HCT116 (cell line): ENCODE results near the gene HPCAL4.

Experiments
- CTCF ChIP-seq, 3 experiments: fragments of 200-600 bp in 1 of 3; sonication (generic) in 1 of 3; IDR thresholded peaks in 2 of 3; conservative IDR thresholded peaks in 1 of 3; 2 replicates each; pipeline ENCODE4 v1.5.1; 2012 to 2017; ENCODE audit warnings: low read depth in 2 of 3, low read length in 2 of 3, antibody characterized with exemption in 1 of 3, borderline replicate concordance in 1 of 3, control low read depth in 1 of 3, mild to moderate bottlenecking in 1 of 3, mixed read lengths in 1 of 3, mixed run types in 1 of 3, moderate library complexity in 1 of 3; ENCODE audit not compliant: insufficient read depth in 1 of 3
- EZH2 ChIP-seq: fragments of 200-600 bp; sonication (generic); IDR thresholded peaks from 2 replicates; pipeline ENCODE4 v1.6.1; 2017; ENCODE audit warnings: antibody characterized with exemption, mixed run types
- JUND ChIP-seq: IDR thresholded peaks from 2 replicates; pipeline ENCODE4 v1.6.1; 2012
- YY1 ChIP-seq: IDR thresholded peaks from 2 replicates; pipeline ENCODE4 v1.6.1; 2011; ENCODE audit warnings: low read length, low read depth, moderate library complexity, mild to moderate bottlenecking; ENCODE audit not compliant: insufficient replicate concordance; ENCODE audit errors: extremely low read depth
- ZNF274 ChIP-seq: fragments of 200-500 bp; sonication (Bioruptor generic); IDR thresholded peaks from 2 replicates; pipeline ENCODE4 v1.6.1; 2014; ENCODE audit warnings: mild to moderate bottlenecking, low read depth, low read length, inconsistent platforms

DNA sequence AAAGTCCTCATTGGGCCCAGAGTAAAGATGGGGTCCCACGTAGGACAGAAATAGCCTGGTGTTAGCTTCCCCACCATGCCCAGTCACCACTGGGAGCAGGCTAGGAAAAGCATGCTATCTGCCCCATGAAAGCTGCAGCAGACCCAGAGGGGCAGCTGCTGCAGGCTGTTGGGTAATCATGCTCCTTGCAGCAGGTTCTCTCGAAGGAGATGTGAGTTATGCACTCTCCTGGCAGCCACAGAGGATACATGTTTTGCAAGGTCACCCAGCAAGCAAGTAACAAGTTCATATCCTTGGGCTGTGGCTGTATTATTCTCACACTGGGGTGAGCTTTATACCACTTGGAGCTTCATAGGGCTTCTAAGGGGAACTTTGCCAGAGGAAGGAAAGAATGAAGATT is 42.7 kb downstream of the HPCAL4 start:
- TF ChIP-seq YY1 (no peak), CTCF (IDR thresholded peaks at IDR 0.05 in 2 of 3, conservative IDR thresholded peaks at IDR 0.05 in 1 of 3; ENCODE audit: borderline replicate concordance in 1 of 3, insufficient read depth in 1 of 3, low read depth in 2 of 3, low read length in 2 of 3) (no peak), EZH2 (no peak), JUND (no peak), ZNF274 (no peak)
